Adrenal gland (tissue), 19 donors: Measurements from ENCODE around the gene ALKAL2. TPM values are rescaled to one million over a fixed set of nuclear protein-coding genes. Genes with fewer than 3 reads are reported as not detected.
"Not testable (repeated sequence)": the region's sequence is repeated elsewhere in the genome, so short reads cannot be mapped to it uniquely, and the experiment has no call there.

ENCODE experiments used
- DNase-seq, 7 donors: peaks; one replicate each; pipeline ENCODE4 v3.0.0-alpha.2; 2019 to 2020
- H3K27ac ChIP-seq, 5 donors: fragments of 200-600 bp; sonication (generic) in 4 of 5; 1 replicate in 3 of 5; 2 replicates in 2 of 5; pipeline versions ENCODE4 v1.5.1 to v1.8.0; 2016 to 2020; ENCODE audit warnings: mild to moderate bottlenecking in 1 of 5
- H3K27me3 ChIP-seq: fragments of 200-600 bp; 2 replicates; pipeline ENCODE4 v1.8.0; 2021
- H3K36me3 ChIP-seq, 2 donors: fragments of 200-600 bp; replicated peaks in 1 of 2; 1 replicate in 1 of 2; 2 replicates in 1 of 2; pipeline versions ENCODE4 v1.5.1 to v1.8.0; 2018 to 2022
- H3K4me1 ChIP-seq, 2 donors: fragments of 200-600 bp; replicated peaks in 1 of 2; 1 replicate in 1 of 2; 2 replicates in 1 of 2; pipeline versions ENCODE4 v1.5.1 to v1.8.0; 2018 to 2021
- H3K4me3 ChIP-seq, 4 donors: fragments of 200-600 bp; sonication (generic) in 3 of 4; one replicate each; pipeline ENCODE4 v1.5.1; 2016 to 2018
- H3K9me3 ChIP-seq, 3 donors: fragments of 200-600 bp; sonication (generic) in 1 of 3; replicated peaks in 1 of 3; 1 replicate in 2 of 3; 2 replicates in 1 of 3; pipeline versions ENCODE4 v1.5.1 to v1.8.0; 2016 to 2021
- POLR2A ChIP-seq, 2 donors: fragments of 450-650 bp; IDR thresholded peaks; one replicate each; pipeline ENCODE4 v1.6.1; 2017; ENCODE audit warnings: antibody characterized with exemption in 2 of 2, mild to moderate bottlenecking in 2 of 2, moderate library complexity in 1 of 2
- WGBS, 4 donors: extraction: QIAGEN DNeasy Blood & Tissue Kit in 2 of 4; methylation state at CpG; one replicate each; pipeline versions ENCODE4 v1.1.5 to v1.1.7; 2013 to 2017; 5-methylcytosine and 5-hydroxymethylcytosine counted together
- intact Hi-C, 2 donors: fragments of 100-400 bp; cut with DNase I; formaldehyde crosslinking; loops; one replicate each; pipeline versions ENCODE4 v1.14.1 to v1.15.0; 2022 to 2023
- long read RNA-seq, 10 donors: library from polyadenylated mRNA in 3 of 10; unstranded in 2 of 10; stranded (forward) in 1 of 10; transcript quantifications; one replicate each; pipeline ENCODE4 v2.0.0 and lab custom pipeline, GENCODE V29; 2021 to 2026
- polyA plus RNA-seq, 3 donors: library from polyadenylated mRNA; stranded (reverse); fragments of 200-250 nt in 2 of 3; fragments of 350-450 nt in 1 of 3; fragmentation: Illumina TruSeq in 1 of 3; extraction: RNeasy Lipid Tissue Mini Kit (QIAGEN cat#74804) in 1 of 3; gene quantifications; one replicate each; pipeline ENCODE4 v1.2.3, GENCODE V29; 2013 to 2014
- total RNA-seq, 9 donors: library from RNA; depleted of rRNA in 4 of 9; stranded (reverse); fragments of >200 nt in 4 of 9; fragments of 120-200 nt in 1 of 9; fragmentation: NEBNext Ultra II Directional in 1 of 9; extraction: Animal tissue kit (Norgen Biotek cat#: 25700) in 1 of 9; gene quantifications; one replicate each; pipeline versions ENCODE4 v1.1.0 to v1.2.4, GENCODE V29; 2013 to 2023
- TF ChIP-seq, protein P1 (sequence below), 6 experiments: fragments of 450-650 bp in 4 of 6; fragments of 200-600 bp in 2 of 6; sonication (generic) in 1 of 6; IDR thresholded peaks; 1 replicate in 5 of 6; 2 replicates in 1 of 6; pipeline versions ENCODE4 v1.5.1 to v1.8.0; 2016 to 2021; ENCODE audit warnings: antibody characterized with exemption in 6 of 6, mild to moderate bottlenecking in 2 of 6, moderate library complexity in 1 of 6
- donor health status: healthy with polysubstance abuse.
- donor health status: Bipolar disorder and iron deficiency.
- donor health status: DM: yes; HTN: yes; CAD: no.
- donor health status: DM: no; HTN: no; CAD: no.
- donor health status: DM: no; HTN: no; CAD: no.
- donor health status: DM: yes; HTN: yes; CAD: no.

ALKAL2 gene
- 100 to 1,000 TPM in 6 of 9 donors, 10 to 100 TPM in 3; 40.3 to 316 (median 147) TPM for total RNA-seq
- 100 to 1,000 TPM in 2 of 3 donors, 10 to 100 TPM in 1; 78.8 to 146 (median 136) TPM for polyA plus RNA-seq
- long read RNA-seq, donor 1, transcript ALKAL2-202 (5 exons, 526 nt), result major isoform, 9 of 26 reads
- long read RNA-seq, donor 1, partial matches to known transcripts, result 17 of 26 reads
- long read RNA-seq, donor 1, other reads (novel, unspliced or antisense), result 0 of 26 reads
- long read RNA-seq, donor 2, partial matches to known transcripts, result 0 of 2 reads
- long read RNA-seq, donor 2, other reads (novel, unspliced or antisense), result 0 of 2 reads
- long read RNA-seq, donor 3, partial matches to known transcripts, result 0 of 2 reads
- long read RNA-seq, donor 3, other reads (novel, unspliced or antisense), result 0 of 2 reads
- long read RNA-seq, donor 4, partial matches to known transcripts, result 2 of 12 reads
- long read RNA-seq, donor 4, other reads (novel, unspliced or antisense), result 7 of 12 reads
- long read RNA-seq, donor 5, transcript ALKAL2-202 (5 exons, 526 nt), result major isoform, 25 of 473 reads
- long read RNA-seq, donor 5, transcript ALKAL2-204 (6 exons, 1,389 nt), result minor isoform, 5 of 473 reads
- long read RNA-seq, donor 5, partial matches to known transcripts, result 32 of 473 reads
- long read RNA-seq, donor 5, other reads (novel, unspliced or antisense), result 410 of 473 reads
- long read RNA-seq, donor 6, partial matches to known transcripts, result 1 of 8 reads
- long read RNA-seq, donor 6, other reads (novel, unspliced or antisense), result 7 of 8 reads
- long read RNA-seq, donor 7, transcript ALKAL2-202 (5 exons, 526 nt), result major isoform, 5 of 13 reads
- long read RNA-seq, donor 7, partial matches to known transcripts, result 7 of 13 reads
- long read RNA-seq, donor 7, other reads (novel, unspliced or antisense), result 0 of 13 reads
- long read RNA-seq, donor 8, transcript ALKAL2-202 (5 exons, 526 nt), result major isoform, 19 of 38 reads
- long read RNA-seq, donor 8, partial matches to known transcripts, result 17 of 38 reads
- long read RNA-seq, donor 8, other reads (novel, unspliced or antisense), result 0 of 38 reads
- long read RNA-seq, donor 9, transcript ALKAL2-202 (5 exons, 526 nt), result major isoform, 6 of 11 reads
- long read RNA-seq, donor 9, partial matches to known transcripts, result 0 of 11 reads
- long read RNA-seq, donor 9, other reads (novel, unspliced or antisense), result 5 of 11 reads
- long read RNA-seq, donor 10, transcript ALKAL2-202 (5 exons, 526 nt), result major isoform, 8 of 14 reads
- long read RNA-seq, donor 10, partial matches to known transcripts, result 6 of 14 reads
- long read RNA-seq, donor 10, other reads (novel, unspliced or antisense), result 0 of 14 reads

DNA sequence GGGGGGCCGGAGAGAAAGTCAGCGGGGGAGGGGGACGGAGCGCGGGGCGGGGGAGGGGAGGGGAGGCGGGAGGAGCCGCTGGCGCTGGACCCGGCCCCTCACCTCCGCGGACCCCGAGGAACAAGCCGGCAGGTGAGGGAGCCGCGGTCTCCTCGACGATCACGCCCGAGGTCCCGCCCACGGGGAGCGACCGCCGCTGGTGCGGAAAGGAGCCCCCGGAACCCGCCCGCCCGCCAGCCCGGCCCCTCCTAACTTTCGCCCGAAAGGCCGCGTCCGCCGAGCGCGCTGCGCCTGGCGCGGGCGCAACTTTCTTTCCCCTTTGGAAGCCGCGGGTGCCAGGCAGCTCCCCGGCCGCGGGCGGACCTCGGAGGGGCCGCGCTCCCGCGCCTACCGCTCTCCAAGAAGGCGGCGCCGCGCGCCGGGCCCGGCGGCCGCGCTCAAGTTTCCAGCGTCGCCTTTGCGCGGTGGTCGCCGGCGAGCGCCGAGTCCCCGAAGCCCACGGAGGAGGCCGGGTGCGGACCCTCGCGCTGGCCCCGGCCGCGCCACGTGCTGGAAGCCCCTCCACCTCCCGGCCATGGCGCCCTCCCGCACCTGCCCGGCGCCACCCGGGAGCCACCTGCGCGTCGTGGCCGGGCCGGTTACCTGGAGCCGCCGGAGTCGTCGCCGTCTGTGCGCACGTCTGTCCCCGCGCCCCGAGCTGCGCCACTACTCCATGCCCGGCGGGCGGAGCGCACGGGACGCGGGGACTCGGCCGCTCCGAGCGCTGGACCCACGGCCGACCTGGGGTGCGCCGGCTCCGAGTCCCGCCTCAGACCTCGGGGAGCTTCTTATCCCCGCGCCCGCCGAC lies at the start of gene ALKAL2:
ALKAL2 (minus strand) TSS at position 181 of the 847 bp plus-strand sequence. CDS start 256 bp downstream, outside the sequence.
- H3K9me3 ChIP-seq, result no peaks in the 10 kb centered on the region
- WGBS, 4 donors, result 1 to 2% (median 1%) methylated on average over 11 to 128 of the region's 128 CpGs; no CpG with 5 or more reads in 1 of the 4 donors
- peak within 1 kb of the TSS; percentile 70 to 97 (median 89) for H3K27ac ChIP-seq
- TF ChIP-seq, protein P1, sequence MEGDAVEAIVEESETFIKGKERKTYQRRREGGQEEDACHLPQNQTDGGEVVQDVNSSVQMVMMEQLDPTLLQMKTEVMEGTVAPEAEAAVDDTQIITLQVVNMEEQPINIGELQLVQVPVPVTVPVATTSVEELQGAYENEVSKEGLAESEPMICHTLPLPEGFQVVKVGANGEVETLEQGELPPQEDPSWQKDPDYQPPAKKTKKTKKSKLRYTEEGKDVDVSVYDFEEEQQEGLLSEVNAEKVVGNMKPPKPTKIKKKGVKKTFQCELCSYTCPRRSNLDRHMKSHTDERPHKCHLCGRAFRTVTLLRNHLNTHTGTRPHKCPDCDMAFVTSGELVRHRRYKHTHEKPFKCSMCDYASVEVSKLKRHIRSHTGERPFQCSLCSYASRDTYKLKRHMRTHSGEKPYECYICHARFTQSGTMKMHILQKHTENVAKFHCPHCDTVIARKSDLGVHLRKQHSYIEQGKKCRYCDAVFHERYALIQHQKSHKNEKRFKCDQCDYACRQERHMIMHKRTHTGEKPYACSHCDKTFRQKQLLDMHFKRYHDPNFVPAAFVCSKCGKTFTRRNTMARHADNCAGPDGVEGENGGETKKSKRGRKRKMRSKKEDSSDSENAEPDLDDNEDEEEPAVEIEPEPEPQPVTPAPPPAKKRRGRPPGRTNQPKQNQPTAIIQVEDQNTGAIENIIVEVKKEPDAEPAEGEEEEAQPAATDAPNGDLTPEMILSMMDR (IDR thresholded peaks at IDR 0.05), result no peak
- TF ChIP-seq POLR2A (IDR thresholded peaks at IDR 0.05), result peak; percentile 20 to 58
- intact Hi-C loops, result no loop called here
- peak within 1 kb of the TSS in 3 of 4 donors; percentile 20 to 60 (median 39) for H3K4me3 ChIP-seq
- peaks cover 22 to 39% of the 10 kb centered on the region in 2 donors for H3K4me1 ChIP-seq
- H3K27me3 ChIP-seq, result peaks cover 5% of the 10 kb centered on the region
- peaks cover 0 to 19% of the 10 kb centered on the region in 2 donors for H3K36me3 ChIP-seq
- DNase-seq, result peak; percentile 52 to 64 (median 57)

DNA sequence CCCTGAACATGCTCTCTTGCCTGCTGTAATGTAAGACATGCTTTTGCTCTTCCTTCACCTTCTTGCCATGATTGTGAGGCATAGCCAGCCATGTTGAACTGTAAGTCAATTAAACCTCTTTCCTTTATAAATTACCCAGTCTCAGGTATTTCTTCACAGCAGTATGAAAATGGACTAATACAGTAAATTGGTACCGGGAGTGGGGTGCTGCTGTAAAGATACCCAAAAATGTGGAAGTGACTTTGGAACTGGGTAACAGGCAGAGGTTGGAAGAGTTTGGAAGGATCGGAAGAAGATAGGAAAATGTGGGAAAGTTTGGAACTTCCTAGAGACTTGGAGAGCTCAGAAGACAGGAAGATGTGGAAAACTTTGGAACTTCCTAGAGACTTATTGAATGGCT lies 49.1 kb upstream of the ALKAL2 start:
- H3K4me3 ChIP-seq, H3K27ac ChIP-seq, H3K27me3 ChIP-seq, DNase-seq, intact Hi-C loops, H3K36me3 ChIP-seq, H3K4me1 ChIP-seq, H3K9me3 ChIP-seq: not testable (repeated sequence)
- 88 to 96% (median 95%) methylated on average over 2 of the region's 2 CpGs for WGBS, 4 donors

- no peaks in the 10 kb centered on the region for H3K36me3 ChIP-seq
Measured at GRCh38 chr2:336360-336759, 48.5 kb upstream of the ALKAL2 start.

More at GRCh38 chr2:336360-336759, 48.5 kb upstream of the ALKAL2 start:
- no peak for DNase-seq
- H3K27me3 ChIP-seq, result no peaks in the 10 kb centered on the region
- no peaks in the 10 kb centered on the region for H3K9me3 ChIP-seq
- H3K27ac ChIP-seq, result no peak overlapping the region
- no peak overlapping the region for H3K4me3 ChIP-seq
- TF ChIP-seq, protein P1 (IDR thresholded peaks at IDR 0.05), result no peak
- no peak for TF ChIP-seq POLR2A (IDR thresholded peaks at IDR 0.05)
- 73 to 76% (median 75%) methylated on average over 4 of the region's 4 CpGs for WGBS, 4 donors
- H3K4me1 ChIP-seq, result no peaks in the 10 kb centered on the region
- intact Hi-C loops, result no loop called here
